Activated CD8-positive, alpha-beta T cell treated with anti-CD3 and anti-CD28 coated beads for 36 hours (primary cell): ENCODE results near the gene PNMA6F. TPM values are rescaled to one million over a fixed set of nuclear protein-coding genes. Genes with fewer than 3 reads are reported as not detected.

ENCODE experiments used
- ATAC-seq: fragments of 200-7000 bp; cut with Tn5 transposase; one replicate; pipeline ENCODE4 v1.10.0; 2021; ENCODE audit warnings: mild to moderate bottlenecking, moderate library complexity
- CTCF ChIA-PET: fragments of 350-600 bp; sonication (Branson Sonifier 250); formaldehyde crosslinking; loops from one replicate; lab custom pipeline; 2021; ENCODE audit warnings: antibody characterized with exemption; lab: Charles Lee
- POLR2A ChIA-PET: fragments of 350-600 bp; sonication (Branson Sonifier 250); formaldehyde crosslinking; loops from one replicate; lab custom pipeline; 2021; ENCODE audit warnings: antibody characterized with exemption; lab: Charles Lee
- DNase-seq: peaks from one replicate; pipeline ENCODE4 v3.0.0-alpha.2; 2020
- H3K27ac Mint-ChIP-seq: one replicate; pipeline ENCODE4 v1.8.0; 2021; ENCODE audit warnings: mild to moderate bottlenecking, mixed read lengths
- H3K27me3 Mint-ChIP-seq: one replicate; pipeline ENCODE4 v1.8.0; 2021; ENCODE audit warnings: mixed read lengths
- H3K36me3 Mint-ChIP-seq: one replicate; pipeline ENCODE4 v1.8.0; 2021; ENCODE audit warnings: low read depth, mixed read lengths
- H3K4me1 Mint-ChIP-seq: one replicate; pipeline ENCODE4 v1.8.0; 2021; ENCODE audit warnings: low read depth, mixed read lengths
- H3K4me3 Mint-ChIP-seq: one replicate; pipeline ENCODE4 v1.8.0; 2021; ENCODE audit warnings: mild to moderate bottlenecking, moderate library complexity, mixed read lengths
- H3K9me3 Mint-ChIP-seq: one replicate; pipeline ENCODE4 v1.8.0; 2021; ENCODE audit warnings: mixed read lengths
- intact Hi-C: fragments of 100-400 bp; cut with micrococcal nuclease; formaldehyde crosslinking; loops from one replicate; pipeline ENCODE4 v1.10.0; 2022
- total RNA-seq, 2 experiments: library from RNA; stranded (reverse); gene quantifications; one replicate each; pipeline ENCODE4 v1.2.3, GENCODE V29; 2021
- TF ChIP-seq, protein P1 (sequence below): fragments of 200-600 bp; IDR thresholded peaks from one replicate; pipeline ENCODE4 v1.8.0; 2022; ENCODE audit warnings: antibody characterized with exemption, mild to moderate bottlenecking

PNMA6F gene
- total RNA-seq, 2 experiments from 2014 or later: not detected

- CTCF ChIA-PET: no interaction called here
- TF ChIP-seq, protein P1, sequence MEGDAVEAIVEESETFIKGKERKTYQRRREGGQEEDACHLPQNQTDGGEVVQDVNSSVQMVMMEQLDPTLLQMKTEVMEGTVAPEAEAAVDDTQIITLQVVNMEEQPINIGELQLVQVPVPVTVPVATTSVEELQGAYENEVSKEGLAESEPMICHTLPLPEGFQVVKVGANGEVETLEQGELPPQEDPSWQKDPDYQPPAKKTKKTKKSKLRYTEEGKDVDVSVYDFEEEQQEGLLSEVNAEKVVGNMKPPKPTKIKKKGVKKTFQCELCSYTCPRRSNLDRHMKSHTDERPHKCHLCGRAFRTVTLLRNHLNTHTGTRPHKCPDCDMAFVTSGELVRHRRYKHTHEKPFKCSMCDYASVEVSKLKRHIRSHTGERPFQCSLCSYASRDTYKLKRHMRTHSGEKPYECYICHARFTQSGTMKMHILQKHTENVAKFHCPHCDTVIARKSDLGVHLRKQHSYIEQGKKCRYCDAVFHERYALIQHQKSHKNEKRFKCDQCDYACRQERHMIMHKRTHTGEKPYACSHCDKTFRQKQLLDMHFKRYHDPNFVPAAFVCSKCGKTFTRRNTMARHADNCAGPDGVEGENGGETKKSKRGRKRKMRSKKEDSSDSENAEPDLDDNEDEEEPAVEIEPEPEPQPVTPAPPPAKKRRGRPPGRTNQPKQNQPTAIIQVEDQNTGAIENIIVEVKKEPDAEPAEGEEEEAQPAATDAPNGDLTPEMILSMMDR: no peak
- Mint-ChIP-seq H3K9me3 (peaks cover 4% of the 10 kb centered on the region), H3K36me3 (peaks cover 22% of the 10 kb centered on the region), H3K27ac (no peak overlapping the region), H3K4me3 (no peak overlapping the region), H3K27me3 (no peaks in the 10 kb centered on the region), H3K4me1 (peaks cover 10% of the 10 kb centered on the region)
- ATAC-seq (no peak), DNase-seq (no peak)
- POLR2A ChIA-PET: interaction anchor here (1.7 kb wide), 1 partner anchor 10 kb away, joined by 4 read pairs; no protein-coding TSS in a partner anchor
- intact Hi-C loops: no loop called here
Observed at GRCh38 chrX:153352858-153353257, 31.3 kb upstream of the PNMA6F start.

DNA sequence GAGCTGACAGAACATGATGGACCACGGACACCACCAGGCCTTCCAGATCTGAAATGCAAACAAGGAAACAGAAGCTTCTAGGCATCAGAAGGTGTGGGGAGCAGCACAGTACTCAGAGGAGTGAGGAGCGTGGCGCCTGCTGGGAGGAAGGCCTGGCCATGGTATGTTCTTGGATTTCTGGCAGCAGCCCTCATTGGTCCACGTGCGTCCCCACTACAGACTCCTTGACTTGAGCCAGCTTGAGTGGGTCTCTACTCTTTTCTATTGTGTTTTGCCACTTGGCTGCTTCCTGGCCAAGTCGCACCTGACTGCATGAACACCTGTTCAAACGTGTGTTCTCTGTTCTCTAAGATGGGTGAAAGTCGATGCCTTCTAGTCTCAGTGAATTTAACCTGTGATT lies 30.4 kb upstream of the PNMA6F start:
- ChIA-PET CTCF (no interaction called here), POLR2A (no interaction called here)
- no peaks in the 10 kb centered on the region for H3K27me3 Mint-ChIP-seq
- TF ChIP-seq, protein P1: no peak
- no peak for DNase-seq
- peaks cover 27% of the 10 kb centered on the region for H3K36me3 Mint-ChIP-seq
- H3K9me3 Mint-ChIP-seq: no peaks in the 10 kb centered on the region
- peaks cover 10% of the 10 kb centered on the region for H3K4me1 Mint-ChIP-seq
- ATAC-seq: no peak
- no peak overlapping the region for H3K4me3 Mint-ChIP-seq
- intact Hi-C loops: no loop called here
- no peak overlapping the region for H3K27ac Mint-ChIP-seq

DNA sequence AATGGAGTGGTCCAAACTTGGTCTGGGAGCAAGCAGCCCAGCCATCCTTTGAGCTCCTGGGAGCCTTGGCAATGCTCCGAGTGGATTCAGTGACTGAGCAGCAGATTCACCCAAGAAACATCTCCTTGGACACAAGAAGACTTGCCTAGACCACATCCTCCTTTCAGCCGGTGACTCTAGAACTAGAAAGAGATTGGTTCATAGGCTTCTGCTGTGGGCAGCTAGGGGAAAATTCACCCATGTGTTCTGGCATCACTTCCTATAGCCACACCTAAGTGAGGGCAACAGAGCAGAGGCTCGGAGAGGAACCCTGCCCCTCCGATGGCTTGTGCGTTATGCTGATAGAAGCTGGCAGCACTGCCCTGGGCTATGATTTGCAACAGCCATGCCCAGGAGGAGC lies 28.4 kb upstream of the PNMA6F start:
- peaks cover 39% of the 10 kb centered on the region for H3K36me3 Mint-ChIP-seq
- peaks cover 10% of the 10 kb centered on the region for H3K4me1 Mint-ChIP-seq
- H3K4me3 Mint-ChIP-seq: no peak overlapping the region
- no peaks in the 10 kb centered on the region for H3K9me3 Mint-ChIP-seq
- TF ChIP-seq, protein P1: no peak
- CTCF ChIA-PET: no interaction called here
- POLR2A ChIA-PET: no interaction called here
- H3K27me3 Mint-ChIP-seq: no peaks in the 10 kb centered on the region
- peak overlapping the region; percentile 38 for H3K27ac Mint-ChIP-seq
- DNase-seq (no peak), ATAC-seq (peak; percentile 45)
- intact Hi-C loops: no loop called here

DNA sequence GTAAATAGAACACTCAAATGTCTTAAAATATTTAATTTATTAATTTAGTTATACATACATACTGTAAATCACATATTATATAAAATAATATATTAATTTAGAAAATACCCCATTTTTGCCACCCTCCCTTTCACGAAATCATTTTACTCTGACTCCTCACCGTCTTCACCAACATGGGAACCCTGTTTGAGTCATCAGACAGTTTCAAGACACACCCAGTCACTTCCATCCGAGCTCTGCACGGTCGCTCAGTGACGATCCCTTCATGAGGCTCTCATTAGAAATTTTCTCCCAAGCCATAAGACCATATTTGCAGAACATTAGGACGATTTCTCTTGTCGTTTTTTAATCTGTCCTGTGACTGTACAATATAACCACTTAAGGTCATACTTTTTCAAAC lies 26.9 kb upstream of the PNMA6F start:
- no peaks in the 10 kb centered on the region for H3K9me3 Mint-ChIP-seq
- DNase-seq (no peak), ATAC-seq (no peak)
- no peak overlapping the region for H3K4me3 Mint-ChIP-seq
- peaks cover 19% of the 10 kb centered on the region for H3K4me1 Mint-ChIP-seq
- no peak overlapping the region for H3K27ac Mint-ChIP-seq
- no peaks in the 10 kb centered on the region for H3K27me3 Mint-ChIP-seq
- TF ChIP-seq, protein P1: no peak
- ChIA-PET CTCF (no interaction called here), POLR2A (no interaction called here)
- H3K36me3 Mint-ChIP-seq: peaks cover 52% of the 10 kb centered on the region
- intact Hi-C loops: no loop called here

- DNase-seq (no peak), ATAC-seq (no peak)
- Mint-ChIP-seq H3K4me1 (peaks cover 28% of the 10 kb centered on the region), H3K9me3 (no peaks in the 10 kb centered on the region), H3K27ac (no peak overlapping the region), H3K27me3 (no peaks in the 10 kb centered on the region), H3K4me3 (no peak overlapping the region), H3K36me3 (peaks cover 59% of the 10 kb centered on the region)
- intact Hi-C loops: no loop called here
- TF ChIP-seq, protein P1: no peak
- CTCF ChIA-PET: no interaction called here
- POLR2A ChIA-PET: no interaction called here
Observed at GRCh38 chrX:153347530-153347929, 26.0 kb upstream of the PNMA6F start.
